ENCODE data around the gene HOXA1. TPM values are rescaled to one million over a fixed set of nuclear protein-coding genes. Genes with fewer than 3 reads are reported as not detected.
A peak's percentile ranks its signal among the peaks of the same experiment; 100 is the strongest.

HOXA1 gene
- total RNA-seq, 1 experiment from 2014 or later = 0.24 TPM

DNA sequence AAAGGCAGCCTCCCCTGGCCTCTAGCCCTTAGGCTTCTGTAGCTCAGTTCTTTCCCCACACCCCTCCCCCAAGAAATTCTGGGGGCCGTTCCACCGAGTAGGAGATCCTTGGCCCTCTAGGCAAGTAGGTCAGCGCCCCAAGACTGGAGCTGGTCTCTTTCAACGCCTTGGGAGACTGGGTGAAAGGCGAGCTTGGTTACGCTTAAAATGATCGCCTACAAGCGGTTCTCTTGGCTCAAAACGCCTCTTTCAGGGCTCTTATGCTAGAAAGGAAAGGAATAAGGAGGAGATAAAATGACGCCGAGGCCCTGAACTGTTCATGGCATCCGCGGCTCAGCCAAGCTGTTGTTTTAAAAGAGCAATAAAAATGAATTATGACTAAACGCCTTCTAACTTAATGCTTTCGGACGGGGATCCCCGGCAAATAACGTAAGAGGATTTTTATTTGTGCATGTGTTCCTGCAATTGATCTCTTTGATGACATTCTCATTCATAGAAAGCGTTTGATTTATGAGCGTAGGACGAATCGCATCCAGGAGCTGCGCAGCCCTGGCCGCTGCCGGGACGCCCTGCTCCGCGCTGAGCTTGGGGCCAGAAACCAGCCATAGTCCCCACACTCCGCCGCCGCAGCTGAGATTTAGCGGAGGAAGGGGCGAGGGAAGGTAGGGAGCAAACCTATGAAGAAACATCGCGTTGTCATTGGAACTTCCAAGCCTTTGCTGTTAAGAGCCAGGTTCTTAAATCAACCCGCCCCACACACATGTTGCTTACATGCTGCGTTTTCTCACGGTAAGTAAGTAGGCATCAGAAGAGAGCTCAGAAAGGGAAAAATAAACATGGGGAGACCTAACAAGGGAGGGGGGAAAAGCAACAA lies 3.0 kb upstream of the HOXA1 start:
- intact Hi-C loops (cut with micrococcal nuclease; ENCODE audit: unreplicated experiment) = loop anchor here (2.0 kb wide), 1 partner anchor 16 kb away; no protein-coding TSS in a partner anchor
- TF ChIP-seq, protein P1, sequence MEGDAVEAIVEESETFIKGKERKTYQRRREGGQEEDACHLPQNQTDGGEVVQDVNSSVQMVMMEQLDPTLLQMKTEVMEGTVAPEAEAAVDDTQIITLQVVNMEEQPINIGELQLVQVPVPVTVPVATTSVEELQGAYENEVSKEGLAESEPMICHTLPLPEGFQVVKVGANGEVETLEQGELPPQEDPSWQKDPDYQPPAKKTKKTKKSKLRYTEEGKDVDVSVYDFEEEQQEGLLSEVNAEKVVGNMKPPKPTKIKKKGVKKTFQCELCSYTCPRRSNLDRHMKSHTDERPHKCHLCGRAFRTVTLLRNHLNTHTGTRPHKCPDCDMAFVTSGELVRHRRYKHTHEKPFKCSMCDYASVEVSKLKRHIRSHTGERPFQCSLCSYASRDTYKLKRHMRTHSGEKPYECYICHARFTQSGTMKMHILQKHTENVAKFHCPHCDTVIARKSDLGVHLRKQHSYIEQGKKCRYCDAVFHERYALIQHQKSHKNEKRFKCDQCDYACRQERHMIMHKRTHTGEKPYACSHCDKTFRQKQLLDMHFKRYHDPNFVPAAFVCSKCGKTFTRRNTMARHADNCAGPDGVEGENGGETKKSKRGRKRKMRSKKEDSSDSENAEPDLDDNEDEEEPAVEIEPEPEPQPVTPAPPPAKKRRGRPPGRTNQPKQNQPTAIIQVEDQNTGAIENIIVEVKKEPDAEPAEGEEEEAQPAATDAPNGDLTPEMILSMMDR (IDR thresholded peaks at IDR 0.05; ENCODE audit: unreplicated experiment) = no peak
- peak overlapping the region; percentile 70 for H3K4me3 Mint-ChIP-seq (ENCODE audit: low read depth, unreplicated experiment)
- peaks cover 17% of the 10 kb centered on the region for H3K27me3 Mint-ChIP-seq (ENCODE audit: unreplicated experiment)
- BruUV-seq (replicated peaks) = no TSS peak
- peak; percentile 58 for DNase-seq
- H3K4me1 Mint-ChIP-seq (ENCODE audit: low read depth, unreplicated experiment) = peaks cover 51% of the 10 kb centered on the region
- CTCF ChIA-PET = interaction anchor here (0.7 to 3.2 kb wide), 11 partner anchors 12 to 245 kb away, joined by 3 to 19 read pairs (median 5); partner anchors contain the start of gene HOXA3
- peaks cover 17% of the 10 kb centered on the region for H3K36me3 Mint-ChIP-seq (ENCODE audit: insufficient read depth, unreplicated experiment)
- H3K9me3 Mint-ChIP-seq (ENCODE audit: low read depth, unreplicated experiment) = no peaks in the 10 kb centered on the region
- peak overlapping the region; percentile 66 for H3K27ac Mint-ChIP-seq (ENCODE audit: unreplicated experiment)

DNA sequence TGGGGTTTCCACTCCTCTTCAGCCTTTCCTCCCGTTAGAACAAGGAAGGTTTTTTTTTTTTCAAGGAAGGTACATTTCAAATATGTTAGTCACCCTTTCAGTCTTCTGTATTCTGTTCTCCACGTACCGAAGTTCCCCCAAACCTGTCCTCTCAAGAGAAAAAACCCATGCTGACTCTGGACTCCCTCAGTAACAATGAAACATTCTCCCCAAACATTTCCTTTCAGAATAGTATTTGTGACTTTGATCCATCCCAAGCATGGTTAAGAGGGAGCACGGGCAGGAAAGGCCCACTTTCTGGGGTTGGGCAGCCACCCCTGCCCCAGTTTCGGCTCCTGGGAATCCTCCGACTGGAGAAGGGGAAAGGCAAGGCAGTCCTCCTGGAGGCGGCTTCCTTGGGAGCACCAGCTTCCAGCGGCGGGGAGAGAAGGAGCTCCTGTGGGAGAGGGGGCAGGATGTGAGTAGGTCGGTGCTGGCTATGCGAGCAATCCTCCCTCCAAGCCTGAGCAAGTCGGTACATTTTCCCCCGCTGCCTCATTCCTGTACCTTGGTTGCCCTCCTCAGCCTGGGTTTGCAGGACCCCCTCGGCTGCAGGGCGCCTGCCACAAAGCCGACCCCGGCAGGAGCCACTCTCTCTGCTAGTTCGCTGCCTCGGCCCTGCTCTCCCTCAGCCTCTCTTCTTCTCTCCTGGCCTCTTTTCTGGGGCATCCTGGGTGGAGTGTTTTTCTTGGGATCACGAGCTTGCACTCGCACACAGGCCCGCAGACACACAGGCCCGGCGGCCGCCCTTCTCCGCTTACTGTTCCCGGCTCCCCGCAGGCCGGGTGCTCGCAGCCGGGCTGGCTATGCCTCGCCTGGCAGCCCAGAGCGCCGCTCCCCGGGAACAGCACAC lies 2.1 kb upstream of the HOXA1 start:
- DNase-seq = peak; percentile 64
- no TSS peak for BruUV-seq (replicated peaks)
- peak overlapping the region; percentile 66 for H3K27ac Mint-ChIP-seq (ENCODE audit: unreplicated experiment)
- TF ChIP-seq, protein P1 (IDR thresholded peaks at IDR 0.05; ENCODE audit: unreplicated experiment) = no peak
- H3K36me3 Mint-ChIP-seq (ENCODE audit: insufficient read depth, unreplicated experiment) = peaks cover 17% of the 10 kb centered on the region
- intact Hi-C loops (cut with micrococcal nuclease; ENCODE audit: unreplicated experiment) = loop anchor here (2.0 kb wide), 1 partner anchor 17 kb away; no protein-coding TSS in a partner anchor
- peak overlapping the region; percentile 70 for H3K4me3 Mint-ChIP-seq (ENCODE audit: low read depth, unreplicated experiment)
- peaks cover 43% of the 10 kb centered on the region for H3K4me1 Mint-ChIP-seq (ENCODE audit: low read depth, unreplicated experiment)
- H3K27me3 Mint-ChIP-seq (ENCODE audit: unreplicated experiment) = peaks cover 8% of the 10 kb centered on the region
- H3K9me3 Mint-ChIP-seq (ENCODE audit: low read depth, unreplicated experiment) = no peaks in the 10 kb centered on the region
- CTCF ChIA-PET = interaction anchor here (0.5 to 3.2 kb wide), 13 partner anchors 9 to 823 kb away, joined by 3 to 19 read pairs (median 4); no protein-coding TSS in a partner anchor

DNA sequence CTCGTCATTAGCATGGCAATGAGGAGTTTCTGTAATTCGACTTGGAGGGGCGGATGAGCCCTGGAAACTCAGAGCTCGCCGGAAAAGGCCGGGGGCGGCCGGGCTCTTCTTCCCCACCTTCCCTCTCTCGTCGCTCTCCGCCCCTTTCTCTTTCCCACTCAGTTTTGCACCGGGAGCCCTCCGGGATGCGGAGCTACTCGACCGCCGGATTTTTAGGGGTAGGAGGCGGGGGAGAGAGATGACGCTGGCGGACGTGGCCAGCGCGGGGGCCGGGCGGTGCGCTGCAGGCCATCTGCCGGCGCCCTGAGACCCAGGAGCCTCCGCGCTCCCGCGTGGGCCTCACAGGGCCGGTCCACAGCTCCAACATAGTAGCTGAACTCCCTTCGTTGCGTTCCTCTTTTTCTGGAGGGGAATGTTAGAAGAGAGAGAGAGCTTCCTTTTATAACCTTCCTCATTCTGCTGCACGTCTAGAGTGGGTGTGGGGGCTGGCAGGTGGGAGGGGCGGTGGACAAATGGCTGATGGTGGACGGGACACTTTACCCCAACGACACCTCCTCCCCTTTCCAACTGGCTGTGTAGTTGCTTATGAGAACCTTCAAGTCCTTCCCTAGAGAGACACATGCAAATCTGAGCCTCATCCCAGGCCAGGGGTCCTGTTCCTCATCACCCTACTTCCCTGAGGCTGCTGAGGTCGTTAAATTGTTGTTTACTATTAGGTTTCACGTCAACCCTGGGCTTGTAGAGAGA lies 1.1 kb upstream of the HOXA1 start:
- Mint-ChIP-seq H3K36me3 (ENCODE audit: insufficient read depth, unreplicated experiment) (peaks cover 17% of the 10 kb centered on the region), H3K9me3 (ENCODE audit: low read depth, unreplicated experiment) (no peaks in the 10 kb centered on the region), H3K4me3 (ENCODE audit: low read depth, unreplicated experiment) (peak overlapping the region; percentile 70), H3K4me1 (ENCODE audit: low read depth, unreplicated experiment) (peaks cover 39% of the 10 kb centered on the region), H3K27ac (ENCODE audit: unreplicated experiment) (no peak overlapping the region), H3K27me3 (ENCODE audit: unreplicated experiment) (no peaks in the 10 kb centered on the region)
- intact Hi-C loops (cut with micrococcal nuclease; ENCODE audit: unreplicated experiment) = no loop called here
- DNase-seq = no peak
- CTCF ChIA-PET = interaction anchor here (0.6 to 3.2 kb wide), 6 partner anchors 8 to 238 kb away, joined by 3 to 8 read pairs (median 4); no protein-coding TSS in a partner anchor
- TF ChIP-seq, protein P1 (IDR thresholded peaks at IDR 0.05; ENCODE audit: unreplicated experiment) = no peak
- no TSS peak for BruUV-seq (replicated peaks)

All from Calu3 (cell line).